SK-N-SH (cell line): ENCODE data around the gene ESRRA. TPM values are rescaled to one million over a fixed set of nuclear protein-coding genes. Genes with fewer than 3 reads are reported as not detected.

ENCODE experiments used
- CTCF ChIA-PET: fragments of 300-600, 350-600 bp; formaldehyde crosslinking; extraction: SDS; loops from one replicate; lab custom pipeline; 2021; lab: Yijun Ruan, JAX
- POLR2A ChIA-PET: fragments of 350-600 bp; sonication (Branson Sonifier 250); formaldehyde crosslinking; extraction: SDS; loops from one replicate; lab custom pipeline; 2020; ENCODE audit warnings: antibody characterized with exemption, inconsistent platforms; lab: Yijun Ruan, JAX
- DNase-seq: peaks from one replicate; pipeline ENCODE4 v3.0.0; 2012
- H2AFZ ChIP-seq: fragments of 200-600 bp; sonication (generic); 2 replicates; pipeline ENCODE4 v1.8.1; 2016; ENCODE audit warnings: antibody characterized with exemption, mild to moderate bottlenecking, low read depth
- H3F3A ChIP-seq: fragments of 200-600 bp; sonication (generic); replicated peaks from 2 replicates; pipeline ENCODE3; 2016; ENCODE audit warnings: antibody characterized with exemption, mild to moderate bottlenecking; ENCODE audit not compliant: insufficient read depth
- H3K27ac ChIP-seq, 2 experiments: fragments of 200-500 bp in 1 of 2; fragments of 200-600 bp in 1 of 2; sonication (Bioruptor generic) in 1 of 2; sonication (generic), shearing (Covaris generic) in 1 of 2; 2 replicates each; pipeline versions ENCODE4 v1.5.1 to v1.6.1; 2014 to 2016; ENCODE audit warnings: low read depth in 2 of 2, inconsistent platforms in 1 of 2, low read length in 1 of 2, mild to moderate bottlenecking in 1 of 2, mixed read lengths in 1 of 2
- H3K27me3 ChIP-seq: fragments of 200-600 bp; sonication (generic), shearing (Covaris generic); 2 replicates; pipeline ENCODE4 v1.6.1; 2016; ENCODE audit warnings: mixed run types; ENCODE audit not compliant: insufficient read depth
- H3K36me3 ChIP-seq, 2 experiments: fragments of 200-500 bp in 1 of 2; fragments of 200-600 bp in 1 of 2; sonication (Bioruptor generic) in 1 of 2; sonication (generic) in 1 of 2; replicated peaks in 1 of 2; 2 replicates each; pipeline versions ENCODE3 to v1.5.1; 2014 to 2016; ENCODE audit warnings: low read length in 1 of 2, mild to moderate bottlenecking in 1 of 2; ENCODE audit not compliant: insufficient read depth in 2 of 2, control insufficient read depth in 1 of 2
- H3K4me1 ChIP-seq, 2 experiments: fragments of 200-500 bp in 1 of 2; fragments of 200-600 bp in 1 of 2; sonication (Bioruptor generic) in 1 of 2; sonication (generic), shearing (Covaris generic) in 1 of 2; 2 replicates each; pipeline versions ENCODE4 v1.5.1 to v1.6.1; 2014 to 2016; ENCODE audit warnings: low read depth in 1 of 2, low read length in 1 of 2, mixed run types in 1 of 2; ENCODE audit not compliant: insufficient read depth in 2 of 2, control insufficient read depth in 1 of 2
- H3K4me2 ChIP-seq: fragments of 200-600 bp; sonication (generic), shearing (Covaris generic); 2 replicates; pipeline ENCODE4 v1.6.1; 2017; ENCODE audit warnings: mixed run types
- H3K4me3 ChIP-seq, 2 experiments: fragments of 200-500 bp in 1 of 2; fragments of 200-600 bp in 1 of 2; sonication (Bioruptor generic) in 1 of 2; sonication (generic), shearing (Covaris generic) in 1 of 2; 2 replicates each; pipeline versions ENCODE4 v1.5.1 to v1.8.1; 2014 to 2016; ENCODE audit warnings: low read depth in 2 of 2, inconsistent platforms in 1 of 2, low read length in 1 of 2, mild to moderate bottlenecking in 1 of 2, mixed read lengths in 1 of 2, moderate library complexity in 1 of 2
- H3K79me2 ChIP-seq: fragments of 200-600 bp; sonication (generic); 2 replicates; pipeline ENCODE4 v1.8.1; 2017; ENCODE audit warnings: mild to moderate bottlenecking; ENCODE audit not compliant: insufficient read depth
- H3K9ac ChIP-seq: fragments of 200-600 bp; sonication (generic); 2 replicates; pipeline ENCODE4 v1.6.1; 2017; ENCODE audit warnings: mixed run types
- H3K9me2 ChIP-seq: fragments of 200-600 bp; sonication (generic); 2 replicates; pipeline ENCODE4 v1.6.1; 2017; ENCODE audit warnings: mixed run types
- H3K9me3 ChIP-seq: fragments of 200-600 bp; sonication (generic); 2 replicates; pipeline ENCODE4 v1.6.1; 2017; ENCODE audit warnings: mixed run types, mild to moderate bottlenecking, moderate library complexity
- H4K20me1 ChIP-seq: fragments of 200-600 bp; sonication (generic); 2 replicates; pipeline ENCODE4 v1.6.1; 2017; ENCODE audit warnings: mild to moderate bottlenecking, mixed run types; ENCODE audit not compliant: insufficient read depth
- CHD2 ChIP-seq: fragments of 150-350 bp; IDR thresholded peaks from 2 replicates; pipeline ENCODE4 v1.6.1; 2018; ENCODE audit warnings: low read length; ENCODE audit not compliant: partially characterized antibody
- ELF1 ChIP-seq: IDR thresholded peaks from 2 replicates; pipeline ENCODE4 v1.4.0; 2012
- EZH2phosphoT487 ChIP-seq: fragments of 200-600 bp; sonication (generic); IDR thresholded peaks from 2 replicates; pipeline ENCODE4 v1.6.1; 2017; ENCODE audit warnings: low read depth, mixed run types, mild to moderate bottlenecking, antibody characterized with exemption, moderate library complexity, borderline replicate concordance
- FOXJ3 ChIP-seq: sonication (generic); formaldehyde crosslinking; IDR thresholded peaks from 2 replicates; pipeline ENCODE4 v1.5.1; 2020; ENCODE audit warnings: mild to moderate bottlenecking, missing genetic modification reagents
- FOXM1 ChIP-seq: IDR thresholded peaks from 2 replicates; pipeline ENCODE4 v1.4.0; 2012; ENCODE audit warnings: low read depth, mild to moderate bottlenecking
- GATA2 ChIP-seq: sonication (generic); formaldehyde crosslinking; IDR thresholded peaks from 2 replicates; pipeline ENCODE4 v1.5.0; 2020; ENCODE audit warnings: mild to moderate bottlenecking, missing genetic modification reagents
- JUND ChIP-seq: IDR thresholded peaks from 2 replicates; pipeline ENCODE4 v1.4.0; 2012
- NRF1 ChIP-seq: IDR thresholded peaks from 2 replicates; pipeline ENCODE4 v1.6.1; 2012; ENCODE audit warnings: low read depth, mild to moderate bottlenecking, low read length
- RAD21 ChIP-seq: IDR thresholded peaks from 2 replicates; pipeline ENCODE4 v1.6.1; 2012; ENCODE audit warnings: mild to moderate bottlenecking, low read length
- RCOR1 ChIP-seq: fragments of 150-350 bp; IDR thresholded peaks from 2 replicates; pipeline ENCODE4 v1.6.1; 2017; ENCODE audit warnings: antibody characterized with exemption, low read length
- RFX5 ChIP-seq: IDR thresholded peaks from 2 replicates; pipeline ENCODE4 v1.6.1; 2012; ENCODE audit warnings: mild to moderate bottlenecking, improper control_type of control experiment, low read length
- SMC3 ChIP-seq: IDR thresholded peaks from 2 replicates; pipeline ENCODE4 v1.6.1; 2012; ENCODE audit warnings: low read depth, low read length, improper control_type of control experiment
- TAF1 ChIP-seq: IDR thresholded peaks from 2 replicates; pipeline ENCODE4 v1.6.1; 2012; ENCODE audit warnings: low read depth, mild to moderate bottlenecking, low read length, moderate library complexity, borderline replicate concordance
- TCF12 ChIP-seq: IDR thresholded peaks from 2 replicates; pipeline ENCODE4 v1.4.0; 2012
- USF2 ChIP-seq: fragments of 150-350 bp; IDR thresholded peaks from 2 replicates; pipeline ENCODE4 v1.6.1; 2017; ENCODE audit warnings: antibody characterized with exemption, low read length, low read depth, borderline replicate concordance
- YY1 ChIP-seq: IDR thresholded peaks from 2 replicates; pipeline ENCODE4 v1.4.0; 2012; ENCODE audit warnings: low read depth, mild to moderate bottlenecking
- WGBS: methylation state at CpG from one replicate; pipeline ENCODE4 v1.1.6; 2017; ENCODE audit warnings: low lambda C conversion rate; 5-methylcytosine and 5-hydroxymethylcytosine counted together
- polyA plus RNA-seq, 3 experiments: library from polyadenylated mRNA; depleted of rRNA; stranded (reverse); fragments of >200 nt; gene quantifications; 2 replicates each; pipeline ENCODE4 v1.2.3, GENCODE V29; 2012
- TF ChIP-seq, protein P1 (sequence below): fragments of 200-600 bp; sonication (generic); IDR thresholded peaks from 2 replicates; pipeline ENCODE4 v1.6.1; 2017; ENCODE audit warnings: antibody characterized with exemption, mild to moderate bottlenecking, moderate library complexity
- TF ChIP-seq, protein P2 (sequence below): IDR thresholded peaks from 2 replicates; pipeline ENCODE4 v1.4.0; 2012; ENCODE audit warnings: low read depth

Gene ESRRA
- polyA plus RNA-seq, 1 of the 3 experiments (the other 2 are of a cell fraction) = 27.8 TPM

- H3K4me1 ChIP-seq = peaks cover 0 to 13% of the 10 kb centered on the region in 2 experiments; a peak in 2 of 4 replicates
- peaks cover 0 to 14% of the 10 kb centered on the region in 2 experiments for H3K36me3 ChIP-seq
- ChIA-PET POLR2A (no interaction called here), CTCF (no interaction called here)
- H3K27me3 ChIP-seq = no peaks in the 10 kb centered on the region
- no peaks in the 10 kb centered on the region for H3K9me3 ChIP-seq
- no peak overlapping the region for H3K9ac ChIP-seq
- no peak overlapping the region for H3K4me3 ChIP-seq
- no peaks in the 10 kb centered on the region for H4K20me1 ChIP-seq
- H3K4me2 ChIP-seq = no peak overlapping the region
- TF ChIP-seq RAD21 = no peak
- TF ChIP-seq GATA2 (CRISPR knock-in tag) = no peak
- TF ChIP-seq EZH2phosphoT487 = no peak
- no peak for TF ChIP-seq NRF1
- TF ChIP-seq, protein P1, sequence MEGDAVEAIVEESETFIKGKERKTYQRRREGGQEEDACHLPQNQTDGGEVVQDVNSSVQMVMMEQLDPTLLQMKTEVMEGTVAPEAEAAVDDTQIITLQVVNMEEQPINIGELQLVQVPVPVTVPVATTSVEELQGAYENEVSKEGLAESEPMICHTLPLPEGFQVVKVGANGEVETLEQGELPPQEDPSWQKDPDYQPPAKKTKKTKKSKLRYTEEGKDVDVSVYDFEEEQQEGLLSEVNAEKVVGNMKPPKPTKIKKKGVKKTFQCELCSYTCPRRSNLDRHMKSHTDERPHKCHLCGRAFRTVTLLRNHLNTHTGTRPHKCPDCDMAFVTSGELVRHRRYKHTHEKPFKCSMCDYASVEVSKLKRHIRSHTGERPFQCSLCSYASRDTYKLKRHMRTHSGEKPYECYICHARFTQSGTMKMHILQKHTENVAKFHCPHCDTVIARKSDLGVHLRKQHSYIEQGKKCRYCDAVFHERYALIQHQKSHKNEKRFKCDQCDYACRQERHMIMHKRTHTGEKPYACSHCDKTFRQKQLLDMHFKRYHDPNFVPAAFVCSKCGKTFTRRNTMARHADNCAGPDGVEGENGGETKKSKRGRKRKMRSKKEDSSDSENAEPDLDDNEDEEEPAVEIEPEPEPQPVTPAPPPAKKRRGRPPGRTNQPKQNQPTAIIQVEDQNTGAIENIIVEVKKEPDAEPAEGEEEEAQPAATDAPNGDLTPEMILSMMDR = no peak
- no peak for TF ChIP-seq CHD2
- TF ChIP-seq TCF12 = no peak
- TF ChIP-seq SMC3 = no peak
- TF ChIP-seq TAF1 = no peak
- TF ChIP-seq FOXJ3 = no peak
- no peak for TF ChIP-seq RCOR1
- no peak for TF ChIP-seq ELF1
- no peak for TF ChIP-seq RFX5
- no peak for TF ChIP-seq YY1
- TF ChIP-seq FOXM1 = no peak
- no peak for TF ChIP-seq JUND
- TF ChIP-seq, protein P2, sequence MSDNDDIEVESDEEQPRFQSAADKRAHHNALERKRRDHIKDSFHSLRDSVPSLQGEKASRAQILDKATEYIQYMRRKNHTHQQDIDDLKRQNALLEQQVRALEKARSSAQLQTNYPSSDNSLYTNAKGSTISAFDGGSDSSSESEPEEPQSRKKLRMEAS = no peak
- no peak for TF ChIP-seq USF2
- no peak overlapping the region for H2AFZ ChIP-seq
- H3K27ac ChIP-seq = no peak overlapping the region
- 87% methylated on average over 5 of the region's 5 CpGs for WGBS
- DNase-seq = no peak
- peaks cover 38% of the 10 kb centered on the region for H3K79me2 ChIP-seq
- H3F3A ChIP-seq = peaks cover 8% of the 10 kb centered on the region
- no peaks in the 10 kb centered on the region for H3K9me2 ChIP-seq
These were observed 15.7 kb downstream of the ESRRA start for GRCh38 chr11:64321026-64321425.

DNA sequence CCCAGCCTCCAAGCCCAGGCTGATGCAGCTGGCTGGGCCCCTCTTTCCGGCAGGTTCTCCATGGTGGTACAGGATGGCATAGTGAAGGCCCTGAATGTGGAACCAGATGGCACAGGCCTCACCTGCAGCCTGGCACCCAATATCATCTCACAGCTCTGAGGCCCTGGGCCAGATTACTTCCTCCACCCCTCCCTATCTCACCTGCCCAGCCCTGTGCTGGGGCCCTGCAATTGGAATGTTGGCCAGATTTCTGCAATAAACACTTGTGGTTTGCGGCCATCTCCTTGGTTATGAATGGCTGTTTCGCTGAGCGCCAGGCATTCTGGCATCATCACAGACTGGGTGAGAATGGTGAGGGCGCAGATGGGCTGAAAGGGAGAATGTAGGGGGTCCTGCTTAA is 16.2 kb downstream of the ESRRA start:
- Histone ChIP-seq H4K20me1 (no peaks in the 10 kb centered on the region), H3F3A (peaks cover 5% of the 10 kb centered on the region), H2AFZ (no peak overlapping the region), H3K4me3 (no peak overlapping the region), H3K4me2 (no peak overlapping the region), H3K9me2 (no peaks in the 10 kb centered on the region), H3K9ac (no peak overlapping the region), H3K79me2 (peaks cover 33% of the 10 kb centered on the region), H3K27ac (no peak overlapping the region), H3K9me3 (no peaks in the 10 kb centered on the region), H3K36me3 (peaks cover 0 to 10% of the 10 kb centered on the region in 2 experiments), H3K4me1 (peaks cover 0 to 9% of the 10 kb centered on the region in 2 experiments; a peak in 1 of 4 replicates), H3K27me3 (no peaks in the 10 kb centered on the region)
- no peak for TF ChIP-seq JUND
- POLR2A ChIA-PET = no interaction called here
- DNase-seq = no peak
- 96% methylated on average over 4 of the region's 5 CpGs for WGBS
- CTCF ChIA-PET = interaction anchor here (0.8 kb wide), 1 partner anchor 20 kb away, joined by 4 read pairs; no protein-coding TSS in a partner anchor
